Suprapubic skin (tissue), 4 donors: ENCODE data around the gene FERMT1. TPM values are rescaled to one million over a fixed set of nuclear protein-coding genes. Genes with fewer than 3 reads are reported as not detected.

Experiments
- DNase-seq, 2 donors: peaks; one replicate each; pipeline ENCODE4 v3.0.0-alpha.2; 2019; ENCODE audit warnings: low spot score in 2 of 2
- H3K27ac ChIP-seq: fragments of 200-600 bp; sonication (generic); one replicate; pipeline ENCODE4 v1.5.1; 2019
- H3K27me3 ChIP-seq: fragments of 200-600 bp; sonication (generic); one replicate; pipeline ENCODE4 v1.5.1; 2019
- H3K36me3 ChIP-seq: fragments of 200-600 bp; sonication (generic); one replicate; pipeline ENCODE4 v1.5.1; 2019
- H3K4me1 ChIP-seq: fragments of 200-600 bp; sonication (generic); one replicate; pipeline ENCODE4 v1.5.1; 2019
- H3K4me3 ChIP-seq: fragments of 200-600 bp; sonication (generic); one replicate; pipeline ENCODE4 v1.5.1; 2019; ENCODE audit warnings: mild to moderate bottlenecking
- H3K9me3 ChIP-seq: fragments of 200-600 bp; sonication (generic); one replicate; pipeline ENCODE4 v1.5.1; 2019
- EP300 ChIP-seq: sonication (generic); formaldehyde crosslinking; IDR thresholded peaks from one replicate; pipeline ENCODE4 v1.6.1; 2017; ENCODE audit warnings: antibody characterized with exemption
- POLR2A ChIP-seq, 2 donors: fragments of 450-650 bp; IDR thresholded peaks; one replicate each; pipeline ENCODE4 v1.6.1; 2017; ENCODE audit warnings: antibody characterized with exemption in 2 of 2, mild to moderate bottlenecking in 2 of 2, moderate library complexity in 2 of 2
- POLR2AphosphoS5 ChIP-seq, 3 donors: sonication (generic); formaldehyde crosslinking; IDR thresholded peaks; one replicate each; pipeline ENCODE4 v1.6.1; 2017; ENCODE audit warnings: antibody characterized with exemption in 3 of 3
- WGBS: methylation state at CpG from one replicate; pipeline ENCODE4 v1.1.5; 2018; 5-methylcytosine and 5-hydroxymethylcytosine counted together
- total RNA-seq, 4 donors: library from RNA; depleted of rRNA; stranded (reverse); fragments of >200 nt; gene quantifications; one replicate each; pipeline ENCODE4 v1.1.0, GENCODE V29; 2016
- TF ChIP-seq, protein P1 (sequence below), 2 donors: fragments of 200-600 bp in 1 of 2; fragments of 450-650 bp in 1 of 2; sonication (generic) in 1 of 2; IDR thresholded peaks; one replicate each; pipeline ENCODE4 v1.5.1; 2016 to 2019; ENCODE audit warnings: antibody characterized with exemption in 2 of 2, mild to moderate bottlenecking in 1 of 2, moderate library complexity in 1 of 2

FERMT1 gene
- total RNA-seq, 4 donors from 2014 or later: 32.9 to 53.4 (median 37.5) TPM

DNA sequence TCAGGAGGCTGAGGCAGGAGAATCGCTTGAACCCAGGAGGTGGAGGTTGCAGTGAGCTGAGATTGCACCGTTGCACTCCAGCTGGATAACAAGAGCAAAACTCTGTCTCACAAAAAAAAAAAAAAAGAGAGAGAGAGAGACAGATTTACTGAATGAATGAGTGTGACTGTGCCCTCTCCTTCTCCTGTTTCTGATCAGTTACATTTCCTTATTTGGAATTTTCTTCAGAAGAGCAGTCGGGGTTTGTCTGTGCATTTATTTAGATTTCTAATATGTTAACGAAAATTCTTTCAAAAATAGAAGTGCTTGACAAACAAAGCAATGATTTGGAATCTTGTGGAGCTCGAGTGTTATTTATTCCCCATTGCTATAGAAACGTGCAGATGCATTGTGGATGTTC, 62.6 kb downstream of the FERMT1 start:
- Histone ChIP-seq H3K4me1 (no peaks in the 10 kb centered on the region), H3K4me3 (no peak overlapping the region), H3K9me3 (no peaks in the 10 kb centered on the region), H3K27me3 (no peaks in the 10 kb centered on the region), H3K27ac (no peak overlapping the region), H3K36me3 (no peaks in the 10 kb centered on the region)
- no peak for DNase-seq
- TF ChIP-seq EP300: no peak
- no peak for TF ChIP-seq POLR2AphosphoS5 (IDR thresholded peaks at IDR 0.05)
- TF ChIP-seq, protein P1, sequence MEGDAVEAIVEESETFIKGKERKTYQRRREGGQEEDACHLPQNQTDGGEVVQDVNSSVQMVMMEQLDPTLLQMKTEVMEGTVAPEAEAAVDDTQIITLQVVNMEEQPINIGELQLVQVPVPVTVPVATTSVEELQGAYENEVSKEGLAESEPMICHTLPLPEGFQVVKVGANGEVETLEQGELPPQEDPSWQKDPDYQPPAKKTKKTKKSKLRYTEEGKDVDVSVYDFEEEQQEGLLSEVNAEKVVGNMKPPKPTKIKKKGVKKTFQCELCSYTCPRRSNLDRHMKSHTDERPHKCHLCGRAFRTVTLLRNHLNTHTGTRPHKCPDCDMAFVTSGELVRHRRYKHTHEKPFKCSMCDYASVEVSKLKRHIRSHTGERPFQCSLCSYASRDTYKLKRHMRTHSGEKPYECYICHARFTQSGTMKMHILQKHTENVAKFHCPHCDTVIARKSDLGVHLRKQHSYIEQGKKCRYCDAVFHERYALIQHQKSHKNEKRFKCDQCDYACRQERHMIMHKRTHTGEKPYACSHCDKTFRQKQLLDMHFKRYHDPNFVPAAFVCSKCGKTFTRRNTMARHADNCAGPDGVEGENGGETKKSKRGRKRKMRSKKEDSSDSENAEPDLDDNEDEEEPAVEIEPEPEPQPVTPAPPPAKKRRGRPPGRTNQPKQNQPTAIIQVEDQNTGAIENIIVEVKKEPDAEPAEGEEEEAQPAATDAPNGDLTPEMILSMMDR (IDR thresholded peaks at IDR 0.05): no peak
- TF ChIP-seq POLR2A (IDR thresholded peaks at IDR 0.05): no peak
- 67% methylated on average over 6 of the region's 6 CpGs for WGBS

DNA sequence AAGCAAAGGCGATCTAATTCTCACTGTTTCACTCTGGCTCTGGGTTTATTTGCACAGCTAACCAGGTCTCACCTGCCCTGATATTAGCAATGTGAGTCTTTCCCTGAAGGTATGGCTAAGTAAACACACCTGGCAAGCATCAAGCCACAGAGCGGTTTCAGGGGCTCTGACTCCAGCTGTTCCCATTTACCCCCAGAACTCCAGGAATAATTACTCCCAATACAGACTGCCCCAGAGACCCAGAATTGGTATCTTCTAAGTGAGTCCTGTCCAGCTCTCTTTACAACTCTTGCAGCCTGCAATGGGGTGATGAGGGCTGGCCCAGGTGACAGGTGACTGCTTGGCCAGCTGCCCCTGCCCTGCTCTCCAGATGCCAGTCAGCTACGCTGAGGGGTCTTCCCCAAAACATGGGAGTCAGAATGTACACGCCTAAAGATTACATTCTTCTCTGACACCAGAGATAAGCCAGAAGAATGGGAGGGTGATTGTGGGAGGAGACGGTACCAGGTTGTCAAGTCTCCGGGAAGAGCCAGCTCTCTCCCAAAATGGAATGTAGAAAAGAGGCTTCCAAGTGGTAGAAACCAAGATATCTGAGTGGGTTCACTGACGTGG, 64.0 kb downstream of the FERMT1 start:
- DNase-seq: no peak
- no peak for TF ChIP-seq POLR2AphosphoS5 (IDR thresholded peaks at IDR 0.05)
- no peak for TF ChIP-seq POLR2A (IDR thresholded peaks at IDR 0.05)
- TF ChIP-seq, protein P1 (IDR thresholded peaks at IDR 0.05): no peak
- no peak for TF ChIP-seq EP300
- H3K27ac ChIP-seq: no peak overlapping the region
- H3K9me3 ChIP-seq: no peaks in the 10 kb centered on the region
- H3K36me3 ChIP-seq: no peaks in the 10 kb centered on the region
- 63% methylated on average over 7 of the region's 7 CpGs for WGBS
- H3K4me3 ChIP-seq: no peak overlapping the region
- no peaks in the 10 kb centered on the region for H3K4me1 ChIP-seq
- no peaks in the 10 kb centered on the region for H3K27me3 ChIP-seq

DNA sequence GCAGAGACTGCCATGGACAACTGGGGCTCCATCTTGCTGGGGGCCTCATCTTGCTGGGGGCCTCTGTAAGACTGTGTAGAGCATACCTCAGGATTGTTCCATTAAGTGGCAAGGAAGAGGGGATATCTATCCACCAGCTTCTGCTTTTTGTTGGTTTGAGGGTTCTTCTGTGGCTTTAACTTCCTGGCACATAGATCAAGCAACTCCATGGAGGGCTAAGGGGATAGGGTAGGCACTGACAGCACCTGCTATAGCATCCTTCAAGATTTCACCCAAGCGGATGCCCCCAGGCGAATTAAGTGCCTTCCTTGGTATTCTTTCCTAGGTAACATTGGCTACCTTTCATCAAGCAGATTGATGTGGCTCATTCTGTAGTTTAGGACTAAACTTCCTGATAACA, 65.1 kb downstream of the FERMT1 start:
- TF ChIP-seq POLR2A (IDR thresholded peaks at IDR 0.05): no peak
- no peak for TF ChIP-seq POLR2AphosphoS5 (IDR thresholded peaks at IDR 0.05)
- TF ChIP-seq, protein P1 (IDR thresholded peaks at IDR 0.05): no peak
- no peak for TF ChIP-seq EP300
- no peak for DNase-seq
- Histone ChIP-seq H3K27ac (no peak overlapping the region), H3K36me3 (no peaks in the 10 kb centered on the region), H3K9me3 (no peaks in the 10 kb centered on the region), H3K4me3 (no peak overlapping the region), H3K4me1 (peaks cover 1% of the 10 kb centered on the region), H3K27me3 (peaks cover 8% of the 10 kb centered on the region)
- 68% methylated on average over 2 of the region's 2 CpGs for WGBS

DNA sequence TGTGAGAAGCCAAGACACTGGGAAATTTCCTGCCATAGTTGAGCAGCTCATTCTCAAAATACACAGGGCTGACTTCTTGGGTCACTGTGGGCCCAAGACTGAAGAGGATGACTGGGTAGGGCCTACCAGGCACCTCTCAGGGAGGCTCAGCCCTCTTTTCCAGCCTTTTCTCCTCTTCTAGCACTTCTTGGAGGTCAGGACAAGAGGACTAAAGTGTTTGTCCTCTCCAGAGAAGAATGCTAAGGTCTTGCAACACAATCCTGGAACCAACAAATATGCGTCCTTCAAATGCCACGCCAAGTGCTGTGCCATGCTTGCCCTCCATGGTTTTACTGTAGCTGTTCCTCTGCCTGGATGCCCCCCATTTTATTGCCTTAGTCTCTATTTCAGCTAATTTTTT, 65.7 kb downstream of the FERMT1 start:
- Histone ChIP-seq H3K27me3 (peaks cover 13% of the 10 kb centered on the region), H3K4me1 (peaks cover 7% of the 10 kb centered on the region)
- no peak for DNase-seq

DNA sequence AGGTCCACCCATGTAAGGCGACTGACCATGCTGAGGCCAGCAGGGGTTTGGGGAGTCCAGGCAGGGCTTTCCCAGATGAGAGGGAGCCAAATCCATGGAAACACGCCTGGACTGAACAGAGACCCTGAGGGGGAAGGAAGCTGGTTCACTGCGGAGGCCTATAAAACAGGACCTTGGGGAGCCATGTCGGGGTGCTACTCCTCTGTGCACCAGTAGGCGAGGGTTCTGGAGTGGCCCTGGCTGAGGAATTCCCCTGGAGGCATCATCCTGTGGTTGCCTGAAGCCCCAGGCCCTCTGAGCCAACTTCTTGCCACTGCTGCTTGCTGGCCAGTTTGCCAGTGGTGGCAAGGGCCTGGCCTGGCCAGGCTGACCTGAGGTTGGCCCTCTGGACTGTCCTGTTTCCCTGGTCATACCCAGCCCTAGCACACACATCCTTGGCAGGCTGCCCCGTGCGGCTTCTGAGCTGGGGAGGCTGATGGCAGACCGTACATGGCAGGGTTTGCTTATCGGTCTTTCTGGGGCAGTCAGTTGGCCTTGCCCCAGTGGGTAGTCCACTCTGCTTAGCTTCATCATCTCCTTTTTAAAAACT, 66.8 kb downstream of the FERMT1 start:
- Histone ChIP-seq H3K9me3 (no peaks in the 10 kb centered on the region), H3K4me3 (no peak overlapping the region), H3K36me3 (no peaks in the 10 kb centered on the region), H3K27me3 (peaks cover 21% of the 10 kb centered on the region), H3K27ac (no peak overlapping the region), H3K4me1 (peaks cover 12% of the 10 kb centered on the region)
- TF ChIP-seq EP300 (no peak), POLR2A (IDR thresholded peaks at IDR 0.05) (no peak), POLR2AphosphoS5 (IDR thresholded peaks at IDR 0.05) (no peak)
- TF ChIP-seq, protein P1 (IDR thresholded peaks at IDR 0.05): no peak
- WGBS: 82% methylated on average over 4 of the region's 9 CpGs
- no peak for DNase-seq

More for the DNA sequence above, 65.7 kb downstream of the FERMT1 start:
- H3K27ac ChIP-seq: no peak overlapping the region
- 98% methylated on average over 2 of the region's 2 CpGs for WGBS
- no peak overlapping the region for H3K4me3 ChIP-seq
- TF ChIP-seq, protein P1 (IDR thresholded peaks at IDR 0.05): no peak
- TF ChIP-seq EP300 (no peak), POLR2A (IDR thresholded peaks at IDR 0.05) (no peak), POLR2AphosphoS5 (IDR thresholded peaks at IDR 0.05) (no peak)
- no peaks in the 10 kb centered on the region for H3K9me3 ChIP-seq
- no peaks in the 10 kb centered on the region for H3K36me3 ChIP-seq
